HT-29 (cell line): Measurements from ENCODE around the gene DHFR2. TPM values are rescaled to one million over a fixed set of nuclear protein-coding genes. Genes with fewer than 3 reads are reported as not detected.

Experiments used
- total RNA-seq: library from RNA; depleted of rRNA; stranded (reverse); fragments of >200 nt; shearing (Covaris generic); gene quantifications from 2 replicates; pipeline ENCODE4 v1.2.3, GENCODE V29; 2014; rRNA removed

The DHFR2 gene
- total RNA-seq, 1 experiment from 2014 or later, result 1.1 TPM

Other genes starting within 250 kb of the DHFR2 start
- gene PROS1, start 89.0 kb downstream of the DHFR2 start, total RNA-seq, result 8.1 and 10.0 TPM in 2 replicates
- 11.7 and 13.1 TPM in 2 replicates for gene ARL13B, start 82.8 kb downstream of the DHFR2 start, total RNA-seq
- 1.3 and 1.4 TPM in 2 replicates for gene STX19, start 34.3 kb downstream of the DHFR2 start, total RNA-seq
- 13.9 and 21.5 TPM in 2 replicates for gene NSUN3, start 145 bp upstream of the DHFR2 start, total RNA-seq